GM21423 (cell line): ENCODE results near the gene PFKP.

Experiments
- ATAC-seq: cut with Tn5 transposase; IDR thresholded peaks from one replicate; pipeline ENCODE4 v1.9.1; 2021; ENCODE audit warnings: mild to moderate bottlenecking, moderate library complexity; ENCODE audit not compliant: unreplicated experiment

Gene PFKP

DNA sequence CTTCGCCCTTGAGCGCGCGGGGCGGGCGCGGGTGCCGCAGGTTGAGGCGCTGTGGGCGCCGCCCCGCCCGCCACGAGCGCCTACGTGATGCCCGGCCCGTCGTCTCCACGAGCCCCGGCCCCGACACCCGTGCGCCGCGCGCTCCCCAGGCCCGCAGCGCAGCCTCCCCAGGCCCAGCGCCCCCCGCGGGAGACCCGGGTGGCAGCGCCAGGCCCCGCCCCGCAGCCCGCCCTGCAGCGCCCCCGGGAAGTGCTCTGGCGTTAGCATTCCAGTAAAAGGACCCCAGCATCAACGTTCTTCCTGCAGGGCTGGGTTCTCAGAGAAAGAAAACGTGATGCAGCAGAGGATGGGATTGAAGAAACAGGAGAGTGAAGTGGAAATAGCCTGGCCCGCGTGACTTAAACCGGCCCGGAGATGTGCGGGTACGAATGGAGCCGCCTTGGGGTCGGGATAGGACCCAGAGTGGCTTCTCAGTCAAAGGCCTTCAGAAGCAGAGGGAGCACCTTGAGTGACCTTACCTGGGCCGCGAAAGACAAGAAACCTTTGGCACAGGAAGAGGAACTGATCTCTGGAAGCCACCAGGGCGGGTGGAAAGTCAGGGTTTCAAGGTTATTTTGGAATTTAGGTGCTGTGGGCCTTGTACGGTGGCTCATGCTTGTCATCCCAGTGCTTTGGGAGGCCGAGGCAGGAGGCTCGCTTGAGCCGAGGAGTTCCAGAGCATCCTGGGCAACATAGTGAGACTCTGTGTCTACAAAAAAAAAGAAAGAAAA, 1.8 kb downstream of the PFKP start:
- ATAC-seq: peak; percentile 28

DNA sequence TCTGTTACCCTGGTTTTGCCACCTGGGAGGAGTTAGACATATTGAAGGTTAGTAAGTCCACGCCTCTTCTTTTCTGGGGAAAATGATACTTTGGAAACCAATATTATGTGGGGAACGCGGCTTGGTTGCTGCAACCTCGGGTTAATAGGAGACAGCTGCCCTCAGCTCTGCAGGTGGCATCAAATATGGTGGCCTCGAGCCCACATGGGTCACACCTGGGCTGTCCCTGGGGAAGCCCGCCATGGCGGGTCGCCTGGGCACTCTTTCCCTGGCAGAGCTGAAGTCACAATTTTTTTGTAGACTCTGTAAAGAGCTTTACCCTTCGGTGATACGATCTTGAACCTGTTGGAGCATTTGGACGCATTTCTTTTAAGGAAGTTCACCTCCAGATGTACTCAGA, 2.5 kb downstream of the PFKP start:
- no peak for ATAC-seq

GRCh38 chr10:3071405-3072198, 4.3 kb downstream of the PFKP start:
- no peak for ATAC-seq

- ATAC-seq: no peak
Measured at GRCh38 chr10:3072641-3073360, 5.5 kb downstream of the PFKP start.

DNA sequence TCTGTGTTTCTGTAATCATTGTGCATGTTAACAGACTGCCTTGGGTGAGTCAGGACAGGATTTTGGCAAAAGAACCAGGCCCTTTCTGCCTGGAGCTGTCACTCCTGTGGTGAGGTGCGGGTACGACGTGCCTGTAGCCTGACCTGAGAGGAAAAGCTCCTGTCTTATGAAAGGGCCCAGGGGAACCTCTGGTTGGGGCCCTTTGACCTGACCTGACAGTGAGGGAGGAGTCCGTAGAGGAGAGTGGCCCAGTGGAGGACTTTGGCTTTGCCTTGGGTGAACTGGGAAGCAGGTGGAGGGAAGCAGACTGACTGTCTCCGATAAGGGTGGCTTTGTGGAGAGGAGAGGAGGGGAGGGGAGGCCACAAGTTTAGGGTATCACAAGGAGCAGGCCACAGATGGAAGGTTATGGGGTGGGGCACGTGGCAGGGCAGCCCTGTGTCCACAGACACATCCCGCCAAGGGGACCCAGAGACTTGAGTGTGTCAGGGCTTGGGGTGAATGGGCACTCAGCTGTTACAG, 6.9 kb downstream of the PFKP start:
- no peak for ATAC-seq

DNA sequence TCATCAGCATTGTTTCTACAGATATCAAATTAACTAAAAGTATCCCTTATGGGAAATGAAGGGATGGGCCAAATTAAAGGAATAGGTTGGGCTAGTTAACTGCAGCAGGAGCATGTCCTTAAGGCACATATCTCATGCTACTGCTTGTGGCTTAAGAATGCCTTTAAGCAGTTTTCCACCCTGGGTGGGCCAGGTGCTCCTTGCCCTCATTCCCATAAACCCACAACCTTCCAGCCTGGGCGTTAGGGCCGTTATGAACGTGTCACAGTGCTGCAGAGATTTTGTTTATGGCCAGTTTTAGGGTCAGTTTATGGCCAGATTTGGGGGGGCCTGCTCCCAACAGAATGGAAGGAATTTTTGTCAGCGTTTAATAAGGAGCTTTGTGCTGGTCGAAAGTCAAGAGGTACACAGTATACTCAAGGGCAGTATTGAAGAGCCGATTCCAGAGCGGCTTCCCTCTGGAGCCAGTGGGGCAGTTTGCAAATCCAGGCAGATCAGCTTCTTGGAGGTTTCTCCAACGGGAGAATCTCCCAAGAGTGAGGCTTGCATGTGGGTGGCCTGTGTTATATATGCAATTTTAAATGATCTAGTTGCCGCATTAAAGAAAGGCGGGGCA, 7.7 kb downstream of the PFKP start:
- ATAC-seq: no peak

- ATAC-seq: no peak
Measured at GRCh38 chr10:3076138-3076537, 8.8 kb downstream of the PFKP start.

- no peak for ATAC-seq
Measured at GRCh38 chr10:3077509-3077908, 10.2 kb downstream of the PFKP start.

GRCh38 chr10:3077940-3078630, 10.7 kb downstream of the PFKP start:
- no peak for ATAC-seq

- no peak for ATAC-seq
Measured at GRCh38 chr10:3081383-3081981, 14.1 kb downstream of the PFKP start.

DNA sequence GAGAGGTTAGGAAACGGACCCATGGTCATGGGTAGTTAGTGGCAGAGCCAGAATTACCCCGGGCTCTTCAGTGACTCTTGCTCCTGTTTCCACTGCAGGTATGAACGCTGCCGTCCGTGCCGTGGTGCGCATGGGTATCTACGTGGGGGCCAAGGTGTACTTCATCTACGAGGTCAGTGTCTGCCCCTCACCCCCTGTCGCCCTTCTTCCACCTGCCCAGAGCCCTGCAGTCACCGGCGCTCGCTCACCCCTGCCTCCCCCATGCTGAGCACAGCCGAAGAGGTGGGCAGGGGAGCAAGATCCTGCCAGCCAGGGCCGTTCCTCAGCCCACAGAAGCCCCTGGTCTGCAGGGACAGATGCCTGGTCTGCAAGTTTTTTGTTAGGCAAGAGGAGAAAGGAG, 14.9 kb downstream of the PFKP start:
- ATAC-seq: no peak

DNA sequence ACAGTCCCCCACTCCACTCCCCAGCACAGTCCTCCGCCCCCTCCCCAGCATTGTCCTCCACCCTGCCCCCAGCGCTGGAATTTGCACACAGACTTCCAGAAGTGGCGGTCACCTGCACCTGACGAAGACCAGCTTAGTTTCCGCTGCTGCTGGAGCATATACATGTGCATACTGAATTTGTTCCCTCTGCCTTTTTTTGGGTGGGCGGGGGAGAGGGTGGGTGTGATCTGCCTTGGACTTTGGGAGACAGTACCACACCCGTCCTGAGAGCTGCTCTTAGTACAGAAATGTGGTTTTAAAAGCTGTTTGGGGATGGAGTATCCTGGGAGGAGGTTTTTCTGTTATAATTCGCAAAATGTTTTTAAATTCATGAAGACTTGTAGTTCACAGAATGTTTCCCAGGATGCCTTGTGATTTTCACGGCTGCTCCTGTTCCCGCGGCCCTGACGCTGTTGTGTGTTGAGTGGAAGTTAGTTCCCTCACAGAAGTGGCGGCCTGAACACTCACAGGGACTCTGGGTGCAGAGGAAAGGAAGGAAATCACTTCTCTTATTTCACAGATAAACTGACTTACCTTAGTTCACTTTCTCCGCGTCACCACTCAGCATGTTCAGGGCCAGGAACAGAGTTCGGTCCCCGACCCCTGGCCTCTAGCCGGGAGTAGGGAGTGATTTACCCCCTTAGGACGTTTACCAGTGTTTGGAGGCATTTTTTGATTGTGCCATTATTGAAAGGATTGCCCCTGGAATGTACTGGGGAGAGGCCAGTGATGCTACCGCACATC, 18.6 kb downstream of the PFKP start:
- no peak for ATAC-seq

DNA sequence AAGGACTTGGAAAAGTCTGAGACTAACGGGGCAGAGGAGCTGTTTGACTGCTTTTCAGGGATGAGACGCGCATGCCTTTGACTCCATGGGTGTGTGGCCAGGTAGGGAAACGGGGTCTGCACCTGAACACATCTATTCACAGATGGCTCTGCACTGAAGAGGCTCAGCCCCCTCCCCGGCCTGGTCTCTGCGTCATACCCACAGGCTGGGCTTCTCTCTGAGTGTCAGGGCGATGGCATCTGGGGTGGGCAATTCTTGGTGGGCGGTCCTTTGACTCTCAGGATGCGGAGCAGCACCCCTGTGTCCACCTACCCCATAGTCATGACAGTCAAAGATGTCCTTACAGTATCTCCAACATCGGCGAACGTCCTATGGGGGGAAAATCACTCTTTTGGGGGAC, 23.0 kb downstream of the PFKP start:
- ATAC-seq: no peak

GRCh38 chr10:3090914-3091787, 23.8 kb downstream of the PFKP start:
- no peak for ATAC-seq

- ATAC-seq: no peak
Measured at GRCh38 chr10:3091921-3092320, 24.6 kb downstream of the PFKP start.

GRCh38 chr10:3093996-3094395, 26.6 kb downstream of the PFKP start:
- no peak for ATAC-seq

GRCh38 chr10:3094609-3095036, 27.3 kb downstream of the PFKP start:
- ATAC-seq: no peak
